ENCODE data around the gene SPAG6.
"Not testable (repeated sequence)": the region's sequence is repeated elsewhere in the genome, so short reads cannot be mapped to it uniquely, and the experiment has no call there.

Gene SPAG6

GRCh38 chr10:22345301-22346095, at the start of gene SPAG6:
TSS of gene SPAG6 (plus strand) at chr10:22345496. CDS start at chr10:22345612, 116 bp downstream.
- in situ Hi-C loops (cut with MboI; ENCODE audit: low pct_unique_long_range_greater_than_20kb, low sequenced_read_pairs, unreplicated experiment) = no loop called here
- TF ChIP-seq CTCF (IDR thresholded peaks at IDR 0.05; ENCODE audit: extremely low read depth, insufficient read depth, missing control alignments) = no peak
- peak; percentile 77 for DNase-seq (ENCODE audit: low spot score)

- in situ Hi-C loops (cut with MboI; ENCODE audit: low pct_unique_long_range_greater_than_20kb, low sequenced_read_pairs, unreplicated experiment) = loop anchor here (25.0 kb wide), 1 partner anchor 686 kb away; no protein-coding TSS in a partner anchor
- no peak for DNase-seq (ENCODE audit: low spot score)
- TF ChIP-seq CTCF (IDR thresholded peaks at IDR 0.05; ENCODE audit: extremely low read depth, insufficient read depth, missing control alignments) = no peak
Observed at GRCh38 chr10:22301193-22301592, 44.1 kb upstream of the SPAG6 start.

- no peak for TF ChIP-seq CTCF (IDR thresholded peaks at IDR 0.05; ENCODE audit: extremely low read depth, insufficient read depth, missing control alignments)
- in situ Hi-C loops (cut with MboI; ENCODE audit: low pct_unique_long_range_greater_than_20kb, low sequenced_read_pairs, unreplicated experiment) = loop anchor here (25.0 kb wide), 1 partner anchor 684 kb away; no protein-coding TSS in a partner anchor
- DNase-seq (ENCODE audit: low spot score) = no peak
Observed at GRCh38 chr10:22303461-22303860, 41.8 kb upstream of the SPAG6 start.

- in situ Hi-C loops (cut with MboI; ENCODE audit: low pct_unique_long_range_greater_than_20kb, low sequenced_read_pairs, unreplicated experiment) = loop anchor here (25.0 kb wide), 1 partner anchor 682 kb away; no protein-coding TSS in a partner anchor
- DNase-seq (ENCODE audit: low spot score) = no peak
- no peak for TF ChIP-seq CTCF (IDR thresholded peaks at IDR 0.05; ENCODE audit: extremely low read depth, insufficient read depth, missing control alignments)
Observed at GRCh38 chr10:22305721-22306120, 39.6 kb upstream of the SPAG6 start.

- in situ Hi-C loops (cut with MboI; ENCODE audit: low pct_unique_long_range_greater_than_20kb, low sequenced_read_pairs, unreplicated experiment) = loop anchor here (25.0 kb wide), 1 partner anchor 679 kb away; no protein-coding TSS in a partner anchor
- TF ChIP-seq CTCF (IDR thresholded peaks at IDR 0.05; ENCODE audit: extremely low read depth, insufficient read depth, missing control alignments) = no peak
- DNase-seq (ENCODE audit: low spot score) = peak; percentile 75
Observed at GRCh38 chr10:22308390-22308789, 36.9 kb upstream of the SPAG6 start.

GRCh38 chr10:22309180-22310000, 35.9 kb upstream of the SPAG6 start:
- in situ Hi-C loops (cut with MboI; ENCODE audit: low pct_unique_long_range_greater_than_20kb, low sequenced_read_pairs, unreplicated experiment) = loop anchor here (25.0 kb wide), 1 partner anchor 678 kb away; no protein-coding TSS in a partner anchor
- TF ChIP-seq CTCF (IDR thresholded peaks at IDR 0.05; ENCODE audit: extremely low read depth, insufficient read depth, missing control alignments) = no peak
- DNase-seq (ENCODE audit: low spot score) = no peak

GRCh38 chr10:22310012-22310411, 35.3 kb upstream of the SPAG6 start:
- DNase-seq (ENCODE audit: low spot score) = not testable (repeated sequence)
- in situ Hi-C loops (cut with MboI; ENCODE audit: low pct_unique_long_range_greater_than_20kb, low sequenced_read_pairs, unreplicated experiment) = loop anchor here (25.0 kb wide), 1 partner anchor 677 kb away; no protein-coding TSS in a partner anchor

Measured in GM13977 (cell line).